HepG2 (cell line): ENCODE results near the gene APOC4. TPM values are rescaled to one million over a fixed set of nuclear protein-coding genes. Genes with fewer than 3 reads are reported as not detected.

Experiments used
- ATAC-seq: fragments of 200-7000 bp; cut with Tn5 transposase; 3 replicates; pipeline ENCODE4 v1.9.1; 2020; ENCODE audit warnings: mild to moderate bottlenecking, moderate library complexity
- BruUV-seq: library from RNA; stranded (reverse); fragments of 400-500 nt; replicated peaks from 2 replicates; lab custom pipeline; 2021; lab: Mats Ljungman, UMichigan
- CTCF ChIA-PET: fragments of 300-600 bp; formaldehyde crosslinking; extraction: SDS; loops from one replicate; lab custom pipeline; 2021; ENCODE audit warnings: low total read pairs, inconsistent platforms, low intra/inter-chr PET ratio; lab: Yijun Ruan, JAX
- POLR2A ChIA-PET: fragments of 350-600 bp; sonication (Branson Sonifier 250); formaldehyde crosslinking; loops from one replicate; lab custom pipeline; 2020; ENCODE audit warnings: antibody characterized with exemption, inconsistent platforms; lab: Yijun Ruan, JAX
- DNase-seq: peaks from one replicate; pipeline ENCODE4 v3.0.0-alpha.2; 2015; ENCODE audit warnings: low spot score
- FAIRE-seq: peaks from 3 replicates; lab custom pipeline; 2011; peaks lifted over from hg19 to GRCh38; lab: Jason Lieb, UNC
- H2AFZ ChIP-seq: one replicate; pipeline ENCODE4 v1.6.1; 2011; ENCODE audit warnings: low read length, inconsistent platforms
- H3K27ac ChIP-seq: fragments of 300-600 bp; 3 replicates; pipeline ENCODE4 v1.8.0; 2011; ENCODE audit warnings: mixed run types, mild to moderate bottlenecking, mixed read lengths, low read length, inconsistent platforms; ENCODE audit not compliant: insufficient read depth; ENCODE audit errors: extremely low read length
- H3K27me3 ChIP-seq, 2 experiments: fragments of 200-600 bp in 1 of 2; 2 replicates in 1 of 2; 3 replicates in 1 of 2; pipeline versions ENCODE4 v1.6.0 to v1.8.0; 2011; ENCODE audit warnings: low read length in 2 of 2, mild to moderate bottlenecking in 2 of 2, moderate library complexity in 2 of 2, inconsistent platforms in 1 of 2; ENCODE audit not compliant: insufficient read depth in 2 of 2, control insufficient read depth in 1 of 2
- H3K36me3 ChIP-seq, 2 experiments: fragments of 200-600 bp in 1 of 2; replicated peaks in 1 of 2; 2 replicates in 1 of 2; 3 replicates in 1 of 2; pipeline versions ENCODE4 v1.5.1 to v1.8.0; 2011; ENCODE audit warnings: low read length in 2 of 2, inconsistent platforms in 1 of 2; ENCODE audit not compliant: insufficient read depth in 2 of 2, control insufficient read depth in 1 of 2
- H3K4me1 ChIP-seq: 2 replicates; pipeline ENCODE4 v1.5.1; 2012; ENCODE audit warnings: low read length, inconsistent platforms; ENCODE audit not compliant: insufficient read depth
- H3K4me2 ChIP-seq: 2 replicates; pipeline ENCODE4 v1.6.0; 2011; ENCODE audit warnings: low read depth, low read length, inconsistent platforms
- H3K4me3 ChIP-seq, 3 experiments: fragments of 200-600 bp in 1 of 3; sonication (generic), shearing (Covaris generic) in 1 of 3; replicated peaks in 1 of 3; 2 replicates each; pipeline ENCODE4 v1.5.1; 2011 to 2016; ENCODE audit warnings: low read length in 3 of 3, inconsistent platforms in 2 of 3, low read depth in 2 of 3, mild to moderate bottlenecking in 2 of 3, control low read depth in 1 of 3, mixed read lengths in 1 of 3; ENCODE audit not compliant: insufficient read depth in 1 of 3
- H3K79me2 ChIP-seq: one replicate; pipeline ENCODE4 v1.6.1; 2011; ENCODE audit warnings: low read length, inconsistent platforms; ENCODE audit not compliant: insufficient read depth
- H3K9ac ChIP-seq: 2 replicates; pipeline ENCODE4 v1.6.0; 2011; ENCODE audit warnings: mild to moderate bottlenecking, low read depth, low read length, inconsistent platforms; ENCODE audit not compliant: insufficient read depth
- H3K9me3 ChIP-seq: 2 replicates; pipeline ENCODE4 v1.5.1; 2012; ENCODE audit warnings: mild to moderate bottlenecking, low read length
- H4K20me1 ChIP-seq: 2 replicates; pipeline ENCODE4 v1.6.0; 2011; ENCODE audit warnings: inconsistent platforms, mild to moderate bottlenecking, low read length, moderate library complexity; ENCODE audit not compliant: insufficient read depth
- MIXL1 ChIP-seq: IDR thresholded peaks from 2 replicates; pipeline ENCODE4 v1.6.1; 2016
- MLX ChIP-seq: IDR thresholded peaks from 2 replicates; pipeline ENCODE4 v1.6.1; 2016
- NAIF1 ChIP-seq: sonication (generic); formaldehyde crosslinking; IDR thresholded peaks from 2 replicates; pipeline ENCODE4 v1.5.0; 2020; ENCODE audit warnings: mild to moderate bottlenecking, missing genetic modification reagents, borderline replicate concordance
- NKX3-1 ChIP-seq: sonication (generic); formaldehyde crosslinking; IDR thresholded peaks from 2 replicates; pipeline ENCODE4 v1.5.0; 2020; ENCODE audit warnings: missing genetic modification reagents
- PAWR ChIP-seq: sonication (generic); formaldehyde crosslinking; IDR thresholded peaks from 2 replicates; pipeline ENCODE4 v1.4.0; 2020; ENCODE audit warnings: missing genetic modification reagents, mild to moderate bottlenecking, borderline replicate concordance
- PAXIP1 ChIP-seq: sonication (generic); formaldehyde crosslinking; conservative IDR thresholded peaks from 2 replicates; pipeline ENCODE4 v1.4.0; 2020; ENCODE audit warnings: mild to moderate bottlenecking, missing genetic modification reagents, moderate library complexity
- PRMT3 ChIP-seq: sonication (generic); formaldehyde crosslinking; IDR thresholded peaks from 2 replicates; pipeline ENCODE4 v1.8.1; 2022; ENCODE audit warnings: low read depth, mild to moderate bottlenecking, moderate library complexity, missing genetic modification reagents, borderline replicate concordance
- ZMYM3 ChIP-seq: sonication (generic); formaldehyde crosslinking; IDR thresholded peaks from 2 replicates; pipeline ENCODE4 v1.5.1; 2020; ENCODE audit warnings: mild to moderate bottlenecking, missing genetic modification reagents
- ZNF180 ChIP-seq: sonication (generic); formaldehyde crosslinking; IDR thresholded peaks from 2 replicates; pipeline ENCODE4 v1.4.0; 2020; ENCODE audit warnings: low read depth, missing genetic modification reagents, borderline replicate concordance
- ZNF431 ChIP-seq: sonication (generic); formaldehyde crosslinking; IDR thresholded peaks from 2 replicates; pipeline ENCODE4 v1.9.0; 2022; ENCODE audit warnings: missing genetic modification reagents, low read depth, mild to moderate bottlenecking, borderline replicate concordance
- ZNF503 ChIP-seq: sonication (generic); formaldehyde crosslinking; IDR thresholded peaks from 2 replicates; pipeline ENCODE4 v1.4.0; 2020; ENCODE audit warnings: missing genetic modification reagents
- ZNF512B ChIP-seq: sonication (generic); formaldehyde crosslinking; IDR thresholded peaks from 2 replicates; pipeline ENCODE4 v1.5.1; 2020; ENCODE audit warnings: missing genetic modification reagents, mild to moderate bottlenecking, borderline replicate concordance
- ZNF615 ChIP-seq: sonication (generic); formaldehyde crosslinking; IDR thresholded peaks from 2 replicates; pipeline ENCODE4 v1.5.0; 2020; ENCODE audit warnings: mild to moderate bottlenecking, missing genetic modification reagents, borderline replicate concordance
- WGBS: methylation state at CpG from one replicate; pipeline ENCODE4 v1.1.6; 2017; ENCODE audit warnings: low lambda C conversion rate; 5-methylcytosine and 5-hydroxymethylcytosine counted together
- in situ Hi-C: cut with HindIII; loops from 2 replicates; pipeline ENCODE4 v1.10.0; 2017; ENCODE audit warnings: low pct_unique_long_range_greater_than_20kb; ENCODE audit not compliant: extremely low pct_ligation_motif_present
- intact Hi-C: fragments of 100-400 bp; cut with micrococcal nuclease; formaldehyde crosslinking; loops from one replicate; pipeline ENCODE4 v1.10.0; 2022; ENCODE audit not compliant: unreplicated experiment
- polyA plus RNA-seq, 8 experiments: library from polyadenylated mRNA; depleted of rRNA in 3 of 8; stranded (reverse) in 7 of 8; unstranded in 1 of 8; fragments of >200 nt; fragmentation: Illumina TruSeq in 4 of 8; extraction: Trizol in 4 of 8; gene quantifications; 2 replicates each; pipeline versions ENCODE4 v1.2.1 to v1.2.3, GENCODE V29; 2011 to 2016; ENCODE audit warnings: low read depth in 4 of 8, missing spikeins in 1 of 8, mixed read lengths in 1 of 8; ENCODE audit not compliant: insufficient read depth in 1 of 8
- total RNA-seq, 5 experiments: library from RNA; depleted of rRNA; stranded (reverse); fragments of >200 nt; fragmentation: Illumina TruSeq; extraction: Trizol; gene quantifications; 2 replicates each; pipeline ENCODE4 v1.2.3, GENCODE V29; 2016; ENCODE audit warnings: low read depth in 1 of 5

Gene APOC4
- total and polyA plus RNA-seq, 2 of the 13 experiments (the other 11 are each of a cell fraction or from before 2014, with no cell fraction given) = 0.46 TPM; not detected in 1

GRCh38 chr19:44954649-44955504 is 12.8 kb downstream of the APOC4 start, which contains the start of gene CLPTM1:
TSS of gene CLPTM1 (plus strand) at chr19:44955380. CDS start at chr19:44955396, 16 bp downstream.
- peak within 1 kb of the TSS; percentile 93 to 100 (median 99) for H3K4me3 ChIP-seq
- no peak for TF ChIP-seq PRMT3
- 0 out of 2 replicates have a peak, but pooled peaks have one; percentile 20 for TF ChIP-seq ZNF615 (CRISPR knock-in tag)
- TF ChIP-seq ZNF512B (CRISPR knock-in tag) = no peak
- no peak for TF ChIP-seq MLX (CRISPR knock-in tag)
- no peak for TF ChIP-seq ZNF503 (CRISPR knock-in tag)
- 0 out of 2 replicates have a peak, but pooled peaks have one; percentile 36 for TF ChIP-seq NKX3-1 (CRISPR knock-in tag)
- no peak for TF ChIP-seq ZMYM3 (CRISPR knock-in tag)
- no peak for TF ChIP-seq PAWR
- TF ChIP-seq PAXIP1 (CRISPR knock-in tag) = peak; percentile 52
- TF ChIP-seq NAIF1 (CRISPR knock-in tag) = no peak
- peak; percentile 70; the same call in 1 of the 2 replicates for TF ChIP-seq ZNF431 (CRISPR knock-in tag)
- peak; percentile 11; the same call in 1 of the 2 replicates for TF ChIP-seq MIXL1 (CRISPR knock-in tag)
- no peak for TF ChIP-seq ZNF180 (CRISPR knock-in tag)

More at GRCh38 chr19:44954649-44955504, 12.8 kb downstream of the APOC4 start, which contains the start of gene CLPTM1:
- Histone ChIP-seq H3K27ac (peak within 1 kb of the TSS; percentile 91), H3K79me2 (peaks cover 50% of the 10 kb centered on the region), H3K4me1 (peaks cover 72% of the 10 kb centered on the region), H3K4me2 (peak within 1 kb of the TSS; percentile 96), H2AFZ (peak within 1 kb of the TSS; percentile 82), H4K20me1 (peaks cover 19% of the 10 kb centered on the region), H3K36me3 (peaks cover 3 to 5% of the 10 kb centered on the region in 2 experiments), H3K9me3 (no peaks in the 10 kb centered on the region), H3K9ac (peak within 1 kb of the TSS; percentile 97), H3K27me3 (no peaks in the 10 kb centered on the region; a peak in 1 of 5 replicates)
- ATAC-seq (peak; percentile 85), FAIRE-seq (peak; percentile 26), DNase-seq (peak; percentile 91)
- ChIA-PET POLR2A (interaction anchor here (0.6 to 5.2 kb wide), 18 partner anchors 9 to 142 kb away, joined by 3 to 57 read pairs (median 6); partner anchors contain the start of genes APOC1, APOC2, APOE and CLASRP), CTCF (interaction anchor here (1.4 kb wide), 1 partner anchor 51 kb away, joined by 4 read pairs; no protein-coding TSS in a partner anchor)
- intact Hi-C loops = loop anchor here (10.0 kb wide), 1 partner anchor 110 kb away; the partner anchor contains the start of gene NECTIN2
- BruUV-seq = TSS peak; percentile 95
- in situ Hi-C loops = no loop called here
- under 1% methylated on average over 34 of the region's 65 CpGs for WGBS
